ENCODE data around the gene ZNF350.
"Not testable (repeated sequence)": the region's sequence is repeated elsewhere in the genome, so short reads cannot be mapped to it uniquely, and the experiment has no call there.

Gene ZNF350

DNA sequence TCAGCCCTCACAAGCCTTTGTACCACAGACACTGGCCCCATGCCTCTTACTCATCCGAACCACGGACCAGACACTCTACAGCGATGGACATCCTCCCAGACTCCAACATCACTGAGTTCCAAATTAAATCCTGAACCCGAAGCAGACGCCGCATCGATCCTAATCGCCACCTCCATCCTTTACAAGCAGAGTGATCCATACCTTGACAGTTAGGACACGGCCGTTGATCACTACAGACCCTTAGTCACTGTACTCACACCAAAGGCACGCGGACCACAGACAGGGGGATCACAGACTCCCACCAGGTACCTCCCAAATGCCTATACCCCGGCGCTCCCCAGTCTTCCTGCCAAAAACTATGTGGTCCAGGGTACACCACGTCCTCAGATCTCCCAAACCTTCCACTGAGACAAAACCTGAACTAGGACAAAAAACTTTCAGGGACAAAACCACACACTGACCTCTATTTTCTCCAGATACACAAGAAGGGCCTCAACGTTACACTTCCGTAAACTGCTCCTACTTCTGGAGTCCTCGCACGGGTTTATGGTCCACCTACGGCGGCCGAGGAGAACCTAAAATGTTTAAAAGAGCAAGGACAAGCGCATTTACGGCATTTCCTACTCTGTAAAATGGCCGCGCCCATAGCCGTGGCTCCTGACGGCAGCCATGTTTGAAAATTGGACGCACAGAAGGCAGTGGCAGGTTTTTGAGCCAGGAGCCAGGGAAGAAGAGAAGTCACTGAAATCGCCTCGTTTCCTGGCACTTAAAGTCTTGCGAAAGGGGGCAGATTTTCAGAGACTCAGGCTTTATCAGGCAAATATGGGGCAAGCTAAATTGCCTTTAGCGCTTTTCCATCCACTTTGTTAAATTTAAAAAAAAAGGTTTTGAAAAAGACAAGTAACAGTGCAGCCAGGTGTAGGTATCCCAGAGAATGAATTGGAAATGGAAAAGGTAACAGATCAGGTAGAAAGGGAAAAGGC is at the start of gene ZNF350:
ZNF350 (minus strand) TSS at position 532 of the 983 bp plus-strand sequence. CDS start 12,480 bp downstream, outside the sequence.
- peak; percentile 71 for DNase-seq (ENCODE audit: low read depth, low spot score)

DNA sequence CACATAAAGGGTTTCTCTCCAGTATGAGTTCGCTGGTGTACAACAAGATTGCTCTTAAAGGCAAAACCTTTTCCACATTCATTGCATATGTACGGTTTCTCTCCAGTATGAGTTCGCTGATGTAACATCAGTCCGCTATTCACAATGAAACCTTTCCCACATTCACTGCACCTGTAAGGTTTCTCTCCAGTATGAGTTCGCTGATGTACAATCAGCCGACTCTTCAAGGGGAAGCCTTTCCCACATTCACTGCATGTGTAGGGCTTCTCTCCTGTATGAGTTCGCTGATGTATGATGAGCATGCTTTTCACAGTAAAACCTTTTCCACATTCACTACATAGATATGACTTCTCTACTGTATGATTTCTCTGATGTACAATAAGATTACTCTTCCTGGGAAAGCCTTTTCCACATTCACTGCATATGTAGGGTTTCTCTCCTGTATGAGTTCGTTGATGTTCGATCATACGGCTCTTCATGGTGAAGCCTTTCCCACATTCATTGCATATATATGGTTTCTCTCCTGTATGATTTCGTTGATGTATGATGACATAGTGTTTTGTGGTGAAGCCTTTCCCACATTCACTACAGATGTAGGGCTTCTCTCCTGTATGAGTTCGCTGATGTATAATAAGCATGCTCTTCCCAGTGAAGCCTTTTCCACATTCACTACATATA is 47.5 kb upstream of the ZNF350 start:
- no peak for DNase-seq (ENCODE audit: low read depth, low spot score)

DNA sequence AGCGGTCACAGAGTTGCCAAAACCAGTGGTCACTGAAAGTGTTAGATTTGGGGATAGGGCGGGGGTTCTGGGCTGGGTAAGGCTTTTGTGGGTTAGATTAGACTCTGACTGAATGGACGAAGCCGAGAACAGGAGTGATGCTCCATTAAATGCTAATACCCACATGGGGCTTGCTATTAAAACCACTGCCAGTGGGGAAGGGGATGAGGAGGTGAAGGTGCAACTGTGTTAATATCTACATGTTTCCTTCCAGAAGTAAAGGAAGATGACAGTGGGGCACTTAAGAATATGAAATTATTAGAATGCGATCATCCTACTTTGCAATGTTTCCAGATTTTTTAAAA is 42.1 kb upstream of the ZNF350 start:
- DNase-seq (ENCODE audit: low read depth, low spot score): no peak

DNA sequence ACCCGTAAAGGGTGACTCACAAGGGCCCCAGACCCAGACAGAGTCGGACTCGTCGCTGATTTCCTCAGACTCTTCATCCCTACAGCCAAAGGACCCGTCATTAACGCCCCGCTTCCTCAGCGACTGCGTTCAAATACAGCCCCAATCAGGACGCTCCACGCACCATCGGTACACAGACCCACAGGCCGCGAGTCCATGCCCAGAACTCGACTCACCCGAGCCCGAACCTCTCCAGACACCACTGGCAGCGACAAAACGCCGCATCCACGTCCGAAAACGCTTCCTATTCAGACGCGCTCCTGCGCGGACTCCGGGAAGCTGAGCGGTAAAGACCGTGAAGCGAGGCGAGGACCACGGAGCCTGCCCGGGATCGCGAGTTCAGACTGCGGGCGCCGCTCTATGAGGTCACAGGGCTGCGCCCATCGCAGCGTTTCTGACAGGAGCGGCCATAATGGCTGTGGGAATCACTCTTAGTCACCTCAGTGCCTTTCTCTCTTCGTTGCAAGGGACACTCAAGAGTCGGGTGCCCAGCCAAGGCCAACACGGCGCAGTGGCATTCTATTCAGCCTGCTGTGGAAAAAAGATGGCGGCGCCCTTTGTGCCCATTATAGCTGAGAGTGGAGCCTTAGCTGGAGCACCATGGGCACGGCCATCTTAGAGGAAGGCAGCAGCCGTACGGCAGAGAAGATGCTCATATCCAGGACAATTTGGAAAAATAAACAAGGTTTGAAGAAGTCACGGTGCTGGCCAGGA is 41.6 kb upstream of the ZNF350 start, which contains the start of gene ZNF614:
ZNF614 (minus strand) TSS at position 353 of the 753 bp plus-strand sequence. CDS start 2,634 bp downstream, outside the sequence.
- peak; percentile 67 for DNase-seq (ENCODE audit: low read depth, low spot score)

DNA sequence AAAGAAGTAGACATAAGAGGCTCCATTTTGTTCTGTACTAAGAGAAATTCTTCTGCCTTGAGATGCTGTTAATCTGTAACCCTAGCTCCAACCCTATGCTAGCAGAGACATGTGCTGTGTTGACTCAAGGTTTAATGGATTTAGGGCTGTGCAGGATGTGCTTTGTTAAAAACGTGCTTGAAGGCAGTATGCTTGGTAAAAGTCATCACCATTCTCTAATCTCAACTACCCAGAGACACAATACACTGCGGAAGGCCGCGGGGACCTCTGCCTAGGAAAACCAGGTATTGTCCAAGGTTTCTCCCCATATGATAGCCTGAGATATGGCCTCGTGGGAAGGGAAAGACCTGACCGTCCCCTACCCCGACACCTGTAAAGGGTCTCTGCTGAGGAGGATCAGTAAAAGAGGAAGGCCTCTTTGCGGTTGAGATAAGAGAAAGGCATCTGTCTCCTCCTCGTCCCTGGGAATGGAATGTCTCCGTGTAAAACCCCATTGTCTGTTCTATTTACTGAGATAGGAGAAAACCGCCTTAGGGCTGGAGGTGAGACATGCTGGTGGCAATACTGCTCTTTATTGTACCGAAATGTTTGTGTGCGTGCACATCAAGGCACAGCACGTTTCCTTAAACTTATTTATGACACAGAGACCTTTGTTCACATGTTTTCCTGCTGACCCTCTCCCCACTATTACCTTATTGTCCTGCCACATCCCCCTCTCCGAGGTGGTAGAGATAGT is 39.8 kb upstream of the ZNF350 start:
- not testable (repeated sequence) for DNase-seq (ENCODE audit: low read depth, low spot score)

DNA sequence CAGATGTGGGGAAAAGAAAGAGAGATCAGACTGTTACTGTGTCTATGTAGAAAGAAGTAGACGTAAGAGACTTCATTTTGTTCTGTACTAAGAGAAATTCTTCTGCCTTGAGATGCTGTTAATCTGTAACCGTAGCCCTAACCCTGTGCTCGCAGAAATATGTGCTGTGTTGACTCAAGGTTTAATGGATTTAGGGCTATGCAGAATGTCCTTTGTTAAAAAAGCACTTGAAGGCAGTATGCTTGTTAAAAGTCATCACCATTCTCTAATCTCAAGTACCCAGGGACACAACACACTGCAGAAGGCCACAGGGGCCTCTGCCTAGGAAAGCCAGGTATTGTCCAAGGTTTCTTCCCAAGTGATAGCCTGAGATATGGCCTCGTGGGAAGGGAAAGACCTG is 37.8 kb upstream of the ZNF350 start:
- DNase-seq (ENCODE audit: low read depth, low spot score): not testable (repeated sequence)

DNA sequence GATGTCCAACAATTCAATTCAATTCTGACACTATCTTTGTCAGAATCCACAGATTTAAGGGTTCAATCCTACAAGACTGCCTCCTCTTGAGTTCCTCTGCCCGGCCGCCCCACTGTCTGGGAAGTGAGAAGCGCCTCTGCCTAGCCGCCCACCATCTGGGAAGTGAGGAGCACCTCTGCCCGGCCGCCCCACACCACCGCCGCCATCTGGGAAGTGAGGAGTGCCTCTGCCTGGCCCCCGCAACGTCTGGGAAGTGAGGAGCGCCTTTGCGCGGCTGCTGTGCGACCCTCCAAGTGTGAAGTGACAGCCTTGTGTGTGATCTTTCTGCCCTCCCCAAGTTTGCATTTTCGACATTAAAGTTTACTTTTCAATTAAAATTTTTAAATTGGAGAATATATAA is 35.6 kb upstream of the ZNF350 start:
- no peak for DNase-seq (ENCODE audit: low read depth, low spot score)

DNA sequence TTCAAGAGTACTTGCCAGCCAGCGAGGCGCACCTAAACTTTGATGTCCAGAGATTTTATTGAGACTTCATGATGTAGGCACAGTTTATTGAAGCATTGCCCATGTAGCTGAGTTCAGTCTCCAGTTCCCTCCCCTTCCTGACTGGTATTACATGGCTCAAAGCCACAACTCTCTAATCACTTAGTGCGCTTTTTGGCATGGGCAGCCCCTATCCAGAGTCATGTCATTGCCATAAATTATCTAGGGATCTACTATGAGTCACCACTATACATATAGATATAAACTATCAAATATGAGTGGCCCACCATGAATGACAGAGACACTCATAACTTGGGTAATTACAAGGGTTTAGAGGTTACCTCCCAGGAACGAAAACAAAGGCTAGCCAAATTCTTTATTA is 33.9 kb upstream of the ZNF350 start:
- DNase-seq (ENCODE audit: low read depth, low spot score): no peak

DNA sequence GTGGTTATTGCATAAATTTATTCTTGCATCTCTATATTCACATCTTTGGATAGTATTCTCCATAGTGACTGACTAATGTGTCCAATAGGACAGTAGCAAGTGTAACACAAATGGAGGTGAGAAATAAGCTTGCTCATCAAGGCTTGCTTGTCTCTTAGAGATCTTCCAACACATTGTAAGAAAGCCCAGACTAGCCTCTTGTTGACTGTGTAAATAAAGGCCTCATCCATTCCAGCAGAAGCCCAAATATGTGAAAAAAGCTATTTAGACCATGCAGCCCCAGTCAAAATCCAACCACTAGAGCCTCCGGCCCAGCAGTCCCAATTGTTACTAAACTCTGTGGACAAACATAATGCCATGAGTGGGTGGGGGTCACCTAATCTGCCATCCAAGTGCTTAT is 24.0 kb upstream of the ZNF350 start:
- no peak for DNase-seq (ENCODE audit: low read depth, low spot score)

DNA sequence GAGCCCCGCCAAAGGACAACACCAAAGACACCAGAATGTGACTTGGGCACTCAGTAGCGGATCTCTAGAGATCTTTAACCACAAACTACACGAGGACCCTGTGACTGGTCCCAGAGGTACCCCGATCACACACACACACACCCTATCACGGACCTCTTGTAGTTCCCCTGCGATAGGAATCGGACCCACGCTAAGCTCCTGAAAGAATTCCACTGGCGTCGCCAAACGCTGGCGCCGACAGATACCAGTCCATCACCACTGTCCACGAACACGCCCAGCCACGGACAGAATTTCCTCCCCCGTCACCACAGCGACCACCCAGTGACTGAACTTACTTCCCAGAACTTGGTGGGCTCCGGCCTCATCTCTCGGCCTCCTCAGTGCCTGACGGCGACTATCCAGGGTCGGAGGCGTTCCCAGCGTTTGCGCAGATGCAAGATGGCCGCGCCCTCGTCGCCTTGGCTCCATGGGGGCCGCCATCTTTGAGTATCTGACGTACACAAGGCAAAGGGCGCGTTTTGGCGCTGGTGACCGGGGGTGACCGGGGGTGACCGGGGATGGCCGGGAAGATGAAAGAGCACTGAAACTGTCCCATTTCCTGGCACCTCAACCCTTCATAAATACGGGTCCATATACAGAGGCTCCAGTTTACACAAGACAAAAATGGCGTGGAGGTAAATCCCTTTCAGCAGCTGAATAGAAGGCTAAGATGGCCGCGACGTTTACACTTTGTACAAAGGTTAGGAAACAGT is 21.3 kb upstream of the ZNF350 start, which contains the start of gene ZNF615:
ZNF615 (minus strand) TSS at position 406 of the 752 bp plus-strand sequence. CDS start 4,500 bp downstream, outside the sequence.
- DNase-seq (ENCODE audit: low read depth, low spot score): peak; percentile 61

DNA sequence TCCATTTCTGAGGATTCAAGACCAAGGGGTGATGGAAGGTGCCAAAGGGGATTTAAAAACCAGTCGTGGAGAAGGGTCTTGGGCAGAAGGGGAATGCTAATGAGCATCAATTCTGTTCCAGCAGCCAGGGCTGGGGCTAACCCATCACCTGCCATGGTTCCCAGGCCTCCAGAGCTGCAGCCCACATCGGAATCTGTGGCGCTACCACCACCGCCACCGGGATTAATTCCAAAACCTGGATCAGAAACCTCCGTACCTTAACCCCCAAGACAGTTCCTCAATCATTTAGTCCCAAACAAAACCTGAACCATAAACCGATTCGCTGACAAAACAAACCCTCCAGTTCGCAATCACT is 20.8 kb upstream of the ZNF350 start:
- no peak for DNase-seq (ENCODE audit: low read depth, low spot score)

DNA sequence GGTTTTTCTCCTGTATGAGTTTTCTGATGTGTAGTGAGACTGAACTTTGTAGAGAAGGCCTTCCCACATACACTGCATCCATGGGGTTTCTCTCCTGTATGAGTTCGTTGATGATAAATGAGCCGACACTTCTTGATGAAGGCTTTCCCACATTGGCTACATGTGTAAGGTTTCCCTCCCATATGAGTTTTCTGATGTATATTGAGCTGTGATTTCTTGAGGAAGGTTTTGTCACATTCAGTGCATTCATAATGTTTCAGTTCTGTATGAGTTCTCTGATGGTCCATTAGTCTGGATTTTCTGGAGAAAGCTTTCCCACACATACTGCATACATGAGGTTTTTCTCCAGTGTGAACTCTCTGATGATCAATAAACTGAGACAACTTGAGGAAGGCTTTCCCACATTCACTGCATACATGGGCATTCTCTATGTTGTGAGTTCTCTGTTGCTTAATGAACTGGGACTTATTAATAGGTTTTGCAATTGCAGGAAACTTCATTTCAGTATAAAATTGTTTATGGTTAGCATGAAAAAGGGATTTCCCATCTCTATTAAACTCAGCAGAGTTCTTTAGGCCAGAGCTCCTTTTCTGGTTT is 7.5 kb upstream of the ZNF350 start:
- DNase-seq (ENCODE audit: low read depth, low spot score): no peak

DNA sequence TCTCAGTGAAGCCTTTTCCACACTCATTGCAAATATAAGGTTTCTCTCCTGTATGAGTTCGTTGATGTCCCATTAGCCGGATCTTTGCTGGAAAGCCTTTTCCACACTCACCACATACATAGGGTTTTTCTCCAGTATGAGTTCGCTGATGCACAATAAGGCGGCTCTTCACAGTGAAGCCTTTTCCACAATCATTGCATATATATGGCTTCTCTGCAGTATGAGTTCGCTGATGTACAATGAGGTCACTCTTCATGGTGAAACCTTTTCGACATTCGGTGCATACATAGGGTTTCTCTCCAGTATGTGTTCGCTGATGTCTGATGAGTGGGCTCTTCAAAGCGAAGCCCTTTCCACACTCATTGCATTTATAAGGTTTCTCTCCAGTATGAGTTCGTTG is 6.8 kb upstream of the ZNF350 start:
- no peak for DNase-seq (ENCODE audit: low read depth, low spot score)

DNA sequence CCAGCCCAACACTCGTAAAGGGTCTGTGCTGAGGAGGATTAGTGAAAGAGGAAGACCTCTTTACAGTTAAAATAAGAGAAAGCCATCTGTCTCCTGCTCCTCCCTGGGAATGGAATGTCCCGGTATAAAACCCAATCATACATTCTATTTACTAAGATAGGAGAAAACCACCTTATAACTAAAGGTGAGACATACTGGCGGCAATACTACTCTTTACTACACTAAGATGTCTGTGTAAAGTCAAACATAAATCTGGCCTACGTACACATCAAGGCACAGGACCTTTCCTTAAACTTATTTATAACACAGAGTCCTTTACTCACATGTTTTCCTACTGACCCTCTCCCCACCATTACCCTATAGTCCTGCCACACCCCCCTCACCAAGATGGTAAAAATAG is 3.3 kb downstream of the ZNF350 start:
- DNase-seq (ENCODE audit: low read depth, low spot score): no peak

DNA sequence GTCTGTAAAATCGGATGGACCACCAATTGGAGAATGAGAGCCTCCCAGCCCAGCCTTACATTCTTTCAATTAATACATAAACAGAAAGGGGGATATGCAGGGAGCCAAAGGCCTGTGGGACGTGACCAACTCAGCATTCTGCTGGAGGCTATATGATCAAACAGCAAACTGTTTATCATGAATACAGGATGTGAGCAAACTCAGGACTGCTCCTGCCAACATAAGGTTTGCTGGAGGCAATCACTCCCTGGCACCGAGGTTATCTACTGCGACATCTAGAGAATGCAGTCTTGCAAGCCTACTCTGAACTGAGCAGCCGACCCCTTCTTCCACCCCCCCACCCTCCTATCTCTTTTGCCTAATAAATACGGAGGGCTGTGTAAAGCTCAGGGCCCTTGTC is 5.7 kb downstream of the ZNF350 start:
- DNase-seq (ENCODE audit: low read depth, low spot score): not testable (repeated sequence)

DNA sequence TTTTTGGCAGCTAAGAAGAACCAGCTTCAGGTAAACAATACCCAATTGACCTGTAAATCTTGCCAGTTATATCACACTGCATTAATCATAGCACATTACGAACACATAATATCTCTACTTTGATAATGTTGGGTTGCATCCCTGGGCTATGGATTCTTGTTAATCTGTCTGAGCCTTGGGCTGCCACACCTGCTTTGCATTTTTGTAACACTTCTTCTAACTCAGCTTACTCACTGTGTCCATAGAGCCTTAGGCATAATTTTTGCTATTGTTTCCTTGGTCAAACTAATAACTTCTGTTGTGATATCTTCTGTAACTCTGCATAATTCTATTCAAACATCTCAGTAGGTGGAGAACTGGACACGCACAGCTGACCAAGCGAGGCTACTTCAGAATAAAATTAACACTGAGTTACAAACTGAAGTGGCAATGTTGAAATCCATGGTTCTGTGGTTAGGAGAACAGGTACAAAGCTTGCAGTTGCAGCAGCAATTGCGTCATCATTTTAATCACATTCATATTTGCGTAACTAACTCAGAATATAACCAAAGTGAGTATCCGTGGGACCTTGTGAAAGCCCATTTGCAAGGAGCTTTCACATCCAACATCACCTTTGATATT is 6.4 kb downstream of the ZNF350 start:
- DNase-seq (ENCODE audit: low read depth, low spot score): no peak

DNA sequence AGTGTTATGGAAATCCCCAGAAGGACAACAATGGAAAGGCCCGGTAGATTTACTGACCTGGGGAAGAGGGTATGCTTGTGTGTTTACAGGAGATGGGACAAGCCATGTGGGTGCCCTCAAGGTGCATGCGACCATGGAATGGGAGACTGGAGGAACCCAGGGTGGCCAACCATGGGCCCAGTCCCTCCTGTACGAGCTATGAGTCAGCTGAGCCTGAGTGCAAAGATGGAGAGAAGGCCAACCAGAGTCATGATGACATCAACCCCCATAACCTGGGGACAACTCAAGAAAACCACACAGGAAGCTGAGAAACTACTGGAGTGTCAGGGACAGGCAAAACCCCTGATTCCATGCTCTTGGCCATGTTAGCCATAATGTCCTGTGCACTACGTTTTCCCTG is 7.8 kb downstream of the ZNF350 start:
- DNase-seq (ENCODE audit: low read depth, low spot score): no peak

DNA sequence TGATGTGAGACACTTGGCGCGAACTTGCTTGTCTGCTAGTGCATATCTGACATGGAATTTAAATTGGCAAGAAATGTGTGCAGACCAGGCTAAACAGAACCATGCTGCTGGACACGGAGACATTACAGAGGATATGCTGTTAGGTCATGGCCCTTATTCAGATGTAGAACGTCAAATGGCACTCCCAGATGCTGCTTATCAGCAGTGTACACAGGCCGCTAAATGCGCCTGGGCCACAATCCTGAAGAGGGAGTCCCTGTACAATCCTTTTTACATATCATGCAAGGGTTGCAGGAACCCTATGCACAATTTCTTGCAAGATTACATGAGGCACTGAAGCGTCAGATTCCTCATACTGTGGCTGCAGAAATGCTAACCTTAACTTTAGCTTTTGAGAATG is 9.3 kb downstream of the ZNF350 start:
- no peak for DNase-seq (ENCODE audit: low read depth, low spot score)

DNA sequence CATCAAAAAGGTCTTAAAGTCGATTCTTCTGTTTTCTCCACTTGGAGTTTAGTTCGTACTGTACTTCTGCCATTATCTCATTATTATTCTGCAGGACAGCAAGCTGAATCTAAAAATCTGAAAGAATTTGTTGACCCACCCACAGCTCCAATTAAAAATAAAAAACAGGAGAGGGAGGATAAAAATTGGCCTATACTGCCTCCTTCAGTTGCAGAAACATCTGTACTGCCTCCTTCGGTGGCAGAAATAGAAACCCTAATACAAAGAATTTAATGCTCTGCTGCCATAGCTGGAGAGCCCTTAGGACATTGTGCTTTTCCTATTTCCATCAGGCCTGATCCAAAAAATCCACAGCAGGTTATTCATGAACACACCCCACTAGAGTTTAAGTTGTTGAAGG is 9.8 kb downstream of the ZNF350 start:
- DNase-seq (ENCODE audit: low read depth, low spot score): no peak

DNA sequence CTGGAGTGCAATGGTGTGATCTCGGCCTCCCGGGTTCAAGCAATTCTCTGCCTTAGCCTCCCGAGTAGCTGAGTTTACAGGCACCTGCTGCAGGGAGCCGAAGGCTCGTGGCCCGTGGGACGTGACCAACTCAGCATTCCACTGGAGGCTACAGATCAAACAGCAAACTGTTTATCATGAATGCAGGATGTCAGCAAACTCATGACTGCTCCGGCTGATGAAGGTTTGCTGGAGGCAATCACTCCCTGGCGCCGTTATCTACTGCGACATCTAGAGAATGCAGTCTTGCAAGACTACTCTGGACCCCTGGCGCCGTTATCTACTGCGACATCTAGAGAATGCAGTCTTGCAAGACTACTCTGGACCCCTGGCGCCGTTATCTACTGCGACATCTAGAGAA is 10.9 kb downstream of the ZNF350 start:
- DNase-seq (ENCODE audit: low read depth, low spot score): not testable (repeated sequence)
